Ishikawa (cell line): ENCODE measurements around the gene FPR2.

Experiments used
- RAD21 ChIP-seq: IDR thresholded peaks from 2 replicates; pipeline ENCODE4 v1.6.1; 2012; ENCODE audit warnings: low read depth
- YY1 ChIP-seq: IDR thresholded peaks from 2 replicates; pipeline ENCODE4 v1.6.1; 2012; ENCODE audit warnings: low read depth

GRCh38 chr19:51742789-51743188 lies 18.2 kb upstream of the FPR2 start:
- TF ChIP-seq YY1 = no peak
- no peak for TF ChIP-seq RAD21
